H1 (cell line): Measurements from ENCODE around the gene SYNDIG1. TPM values are rescaled to one million over a fixed set of nuclear protein-coding genes. Genes with fewer than 3 reads are reported as not detected.
A peak's percentile ranks its signal among the peaks of the same experiment; 100 is the strongest.

Experiments
- CTCF ChIA-PET: fragments of 300-600 bp; sonication (Branson Sonifier 250); formaldehyde crosslinking; loops from one replicate; lab custom pipeline; 2021; ENCODE audit not compliant: partially characterized antibody; lab: Charles Lee
- POLR2A ChIA-PET: fragments of 300-600 bp; sonication (Branson Sonifier 250); formaldehyde crosslinking; loops from one replicate; lab custom pipeline; 2021; ENCODE audit warnings: inconsistent platforms; ENCODE audit not compliant: partially characterized antibody; lab: Charles Lee
- DNase-seq, 2 experiments: peaks; one replicate each; pipeline versions ENCODE4 v3.0.0 to v3.0.0-alpha.2; 2010 to 2022; ENCODE audit warnings: low spot score in 2 of 2, low read depth in 1 of 2, mixed read lengths in 1 of 2
- FAIRE-seq: peaks from 2 replicates; lab custom pipeline; 2011; peaks lifted over from hg19 to GRCh38; lab: Jason Lieb, UNC
- H2AFZ ChIP-seq: 2 replicates; pipeline ENCODE4 v1.8.1; 2012; ENCODE audit warnings: low read length, inconsistent platforms
- H2AK5ac ChIP-seq: 2 replicates; pipeline ENCODE4 v1.6.1; 2013; ENCODE audit warnings: low read depth, low read length
- H2BK120ac ChIP-seq: replicated peaks from 2 replicates; pipeline ENCODE3; 2013; ENCODE audit warnings: low read depth, low read length, inconsistent platforms
- H2BK12ac ChIP-seq: 2 replicates; pipeline ENCODE4 v1.6.1; 2013; ENCODE audit warnings: low read depth, low read length
- H2BK15ac ChIP-seq: 2 replicates; pipeline ENCODE4 v1.6.1; 2013; ENCODE audit warnings: low read length
- H2BK20ac ChIP-seq: 2 replicates; pipeline ENCODE4 v1.6.1; 2013; ENCODE audit warnings: low read length
- H2BK5ac ChIP-seq: 2 replicates; pipeline ENCODE4 v1.6.1; 2013; ENCODE audit warnings: low read depth, low read length
- H3K14ac ChIP-seq: 2 replicates; pipeline ENCODE4 v1.6.1; 2013; ENCODE audit warnings: inconsistent platforms; ENCODE audit not compliant: insufficient read length
- H3K18ac ChIP-seq: 2 replicates; pipeline ENCODE4 v1.6.1; 2013; ENCODE audit warnings: low read length; ENCODE audit errors: extremely low read depth
- H3K23ac ChIP-seq: 2 replicates; pipeline ENCODE4 v1.6.1; 2013; ENCODE audit warnings: inconsistent platforms; ENCODE audit not compliant: insufficient read length
- H3K23me2 ChIP-seq: 2 replicates; pipeline ENCODE4 v1.6.1; 2013; ENCODE audit warnings: low read depth, low read length
- H3K27ac ChIP-seq: 2 replicates; pipeline ENCODE4 v1.6.1; 2011; ENCODE audit warnings: low read depth, low read length, inconsistent platforms
- H3K27me3 ChIP-seq, 4 experiments: replicated peaks in 1 of 4; 1 replicate in 1 of 4; 2 replicates in 3 of 4; pipeline versions ENCODE4 v1.6.1 to v1.8.1; 2011 to 2013; ENCODE audit warnings: low read length in 3 of 4, mild to moderate bottlenecking in 3 of 4, inconsistent platforms in 2 of 4, mixed read lengths in 2 of 4, moderate library complexity in 1 of 4; ENCODE audit not compliant: control insufficient read depth in 3 of 4, insufficient read depth in 3 of 4; ENCODE audit errors: extremely low read depth in 1 of 4
- H3K36me3 ChIP-seq, 4 experiments: 2 replicates each; pipeline versions ENCODE4 v1.6.1 to v1.8.1; 2011 to 2013; ENCODE audit warnings: mild to moderate bottlenecking in 4 of 4, low read length in 3 of 4, moderate library complexity in 2 of 4, control low read depth in 1 of 4, inconsistent platforms in 1 of 4; ENCODE audit not compliant: insufficient read depth in 4 of 4, control insufficient read depth in 2 of 4
- H3K4ac ChIP-seq: replicated peaks from 2 replicates; pipeline ENCODE3; 2013; ENCODE audit warnings: low read length, low read depth, mixed read lengths, inconsistent platforms; ENCODE audit not compliant: insufficient read length
- H3K4me1 ChIP-seq, 4 experiments: replicated peaks in 1 of 4; 1 replicate in 1 of 4; 2 replicates in 3 of 4; pipeline versions ENCODE4 v1.6.1 to v1.8.1; 2011 to 2013; ENCODE audit warnings: low read length in 3 of 4, inconsistent platforms in 2 of 4, mixed read lengths in 1 of 4; ENCODE audit not compliant: insufficient read depth in 4 of 4, control insufficient read depth in 3 of 4
- H3K4me2 ChIP-seq, 2 experiments: 2 replicates each; pipeline versions ENCODE4 v1.6.1 to v1.8.1; 2011 to 2013; ENCODE audit warnings: low read depth in 2 of 2, low read length in 2 of 2, control low read depth in 1 of 2, inconsistent platforms in 1 of 2, mild to moderate bottlenecking in 1 of 2; ENCODE audit not compliant: insufficient read depth in 1 of 2
- H3K4me3 ChIP-seq, 4 experiments: fragments of 200-600, 300-600 bp in 1 of 4; sonication (generic), shearing (Covaris generic), sonication (Bioruptor Twin) in 1 of 4; 2 replicates each; pipeline versions ENCODE4 v1.5.1 to v1.8.1; 2011 to 2016; ENCODE audit warnings: low read length in 4 of 4, low read depth in 3 of 4, control low read depth in 2 of 4, inconsistent platforms in 2 of 4, mild to moderate bottlenecking in 2 of 4, mixed read lengths in 1 of 4, moderate library complexity in 1 of 4; ENCODE audit not compliant: insufficient read depth in 2 of 4; ENCODE audit errors: extremely low read depth in 1 of 4
- H3K56ac ChIP-seq: replicated peaks from 2 replicates; pipeline ENCODE3; 2013; ENCODE audit warnings: low read depth, mild to moderate bottlenecking, mixed read lengths, low read length, inconsistent platforms; ENCODE audit not compliant: insufficient read length
- H3K79me1 ChIP-seq: 2 replicates; pipeline ENCODE4 v1.6.1; 2013; ENCODE audit warnings: low read depth, low read length, control low read depth
- H3K79me2 ChIP-seq, 2 experiments: 2 replicates each; pipeline versions ENCODE4 v1.6.1 to v1.8.1; 2012 to 2013; ENCODE audit warnings: low read length in 2 of 2, mild to moderate bottlenecking in 2 of 2, inconsistent platforms in 1 of 2; ENCODE audit not compliant: insufficient read depth in 2 of 2, control insufficient read depth in 1 of 2
- H3K9ac ChIP-seq, 4 experiments: replicated peaks in 1 of 4; 1 replicate in 1 of 4; 2 replicates in 3 of 4; pipeline versions ENCODE4 v1.6.1 to v1.8.1; 2011 to 2013; ENCODE audit warnings: low read depth in 3 of 4, low read length in 3 of 4, control low read depth in 2 of 4, mild to moderate bottlenecking in 2 of 4, moderate library complexity in 2 of 4, inconsistent platforms in 1 of 4; ENCODE audit errors: extremely low read depth in 1 of 4
- H3K9me3 ChIP-seq, 2 experiments: 2 replicates each; pipeline versions ENCODE4 v1.6.1 to v1.8.1; 2012 to 2013; ENCODE audit warnings: mild to moderate bottlenecking in 2 of 2, moderate library complexity in 2 of 2, control low read depth in 1 of 2, inconsistent platforms in 1 of 2, low read depth in 1 of 2, low read length in 1 of 2, mixed read lengths in 1 of 2; ENCODE audit not compliant: insufficient read depth in 2 of 2
- H4K20me1 ChIP-seq, 2 experiments: replicated peaks in 1 of 2; 2 replicates each; pipeline versions ENCODE3 to v1.8.1; 2011 to 2013; ENCODE audit warnings: inconsistent platforms in 2 of 2, low read length in 2 of 2, mild to moderate bottlenecking in 1 of 2; ENCODE audit not compliant: insufficient read depth in 2 of 2, control insufficient read depth in 1 of 2
- H4K5ac ChIP-seq: 2 replicates; pipeline ENCODE4 v1.6.1; 2013; ENCODE audit warnings: low read length, low read depth, mixed read lengths, inconsistent platforms; ENCODE audit not compliant: insufficient read length
- H4K8ac ChIP-seq: 2 replicates; pipeline ENCODE4 v1.8.0; 2013; ENCODE audit warnings: mild to moderate bottlenecking, moderate library complexity, low read length, inconsistent platforms; ENCODE audit not compliant: insufficient read depth; ENCODE audit errors: extremely low read depth
- H4K91ac ChIP-seq: replicated peaks from 2 replicates; pipeline ENCODE3; 2013; ENCODE audit warnings: low read length, mixed read lengths, inconsistent platforms; ENCODE audit not compliant: insufficient read length
- NANOG ChIP-seq: IDR thresholded peaks from 2 replicates; pipeline ENCODE4 v1.6.1; 2011; ENCODE audit warnings: low read length, low read depth, mild to moderate bottlenecking, inconsistent platforms; ENCODE audit not compliant: insufficient read depth, poor library complexity, severe bottlenecking
- POU5F1 ChIP-seq: IDR thresholded peaks from 2 replicates; pipeline ENCODE4 v1.6.1; 2011; ENCODE audit warnings: low read depth, mild to moderate bottlenecking, low read length, moderate library complexity
- TEAD4 ChIP-seq: IDR thresholded peaks from 2 replicates; pipeline ENCODE4 v1.6.1; 2012; ENCODE audit warnings: low read depth, low read length, inconsistent platforms, mixed read lengths
- WGBS, 2 experiments: shearing (Covaris generic) in 1 of 2; methylation state at CpG; one replicate each; pipeline versions ENCODE4 v1.1.6 to v1.1.7; 2013 to 2015; ENCODE audit warnings: low lambda C conversion rate in 2 of 2, mixed read lengths in 2 of 2, inconsistent platforms in 1 of 2, low coverage in 1 of 2, missing lambda C conversion rate in 1 of 2; ENCODE audit not compliant: insufficient replicate concordance in 2 of 2, insufficient coverage in 1 of 2, insufficient read length in 1 of 2; ENCODE audit errors: extremely low coverage in 1 of 2, missing lambda C conversion rate in 1 of 2; 5-methylcytosine and 5-hydroxymethylcytosine counted together
- polyA plus RNA-seq, 7 experiments: library from polyadenylated mRNA; depleted of rRNA in 3 of 7; stranded (reverse) in 5 of 7; unstranded in 2 of 7; fragments of >200 nt in 5 of 7; fragments of 200-250 nt in 2 of 7; gene quantifications; 1 replicate in 5 of 7; 2 replicates in 1 of 7; 4 replicates in 1 of 7; pipeline versions ENCODE4 v1.2.1 to v1.2.3, GENCODE V29; 2011 to 2013; ENCODE audit warnings: missing spikeins in 2 of 7, mixed read lengths in 2 of 7
- total RNA-seq: library from RNA; stranded (reverse); fragmentation: NEBNext Ultra II Directional; extraction: Animal tissue kit (Norgen Biotek cat#: 25700); gene quantifications from 2 replicates; pipeline ENCODE4 v1.2.1, GENCODE V29; 2021

The SYNDIG1 gene
- total and polyA plus RNA-seq, 2 of the 8 experiments (the other 6 are each of a cell fraction or from before 2014, with no cell fraction given), result 6.5 to 7.8 TPM

DNA sequence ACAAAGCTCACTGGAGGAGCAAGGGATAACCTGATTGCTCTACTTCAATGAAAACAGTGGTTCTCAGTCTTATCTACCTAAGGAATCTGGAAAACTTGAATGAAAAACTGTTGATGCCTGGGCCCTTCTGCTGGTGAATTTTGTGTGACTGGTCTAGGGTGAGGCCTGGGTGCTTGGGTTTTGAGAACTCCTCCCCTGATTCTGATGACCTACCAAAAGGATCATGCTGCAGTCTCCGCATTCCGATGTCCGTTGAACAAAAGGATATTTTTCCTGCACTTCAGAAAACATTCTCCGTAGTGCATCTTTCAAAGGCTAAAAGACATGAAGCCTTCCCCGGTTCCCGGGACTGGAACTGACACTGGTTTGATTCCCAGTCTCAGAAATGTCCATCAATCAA lies 157.9 kb downstream of the SYNDIG1 start:
- no peak overlapping the region for H4K8ac ChIP-seq
- H3K23me2 ChIP-seq, result no peaks in the 10 kb centered on the region
- H2BK15ac ChIP-seq, result no peak overlapping the region
- POLR2A ChIA-PET, result no interaction called here
- FAIRE-seq (no peak), DNase-seq (peak in 1 of 2 experiments; percentile 13)
- no peak overlapping the region for H2AK5ac ChIP-seq
- no peak overlapping the region for H3K4me3 ChIP-seq
- no peak overlapping the region for H2BK12ac ChIP-seq
- no peaks in the 10 kb centered on the region for H3K27me3 ChIP-seq
- H3K27ac ChIP-seq, result no peak overlapping the region
- no peak overlapping the region for H2BK5ac ChIP-seq
- no peak overlapping the region for H3K4ac ChIP-seq
- no peak overlapping the region for H2AFZ ChIP-seq
- no peak overlapping the region for H3K23ac ChIP-seq
- no peak overlapping the region for H3K4me2 ChIP-seq
- H3K36me3 ChIP-seq, result no peaks in the 10 kb centered on the region
- no peaks in the 10 kb centered on the region for H3K4me1 ChIP-seq
- H3K9ac ChIP-seq, result no peak overlapping the region
- WGBS, 2 experiments, result 95% methylated on average over 6 of the region's 6 CpGs; no CpG with 5 or more reads in 1 of the 2 experiments
- no peak overlapping the region for H2BK120ac ChIP-seq
- no peaks in the 10 kb centered on the region for H3K79me1 ChIP-seq
- no peak overlapping the region for H3K14ac ChIP-seq
- peaks cover 0 to 4% of the 10 kb centered on the region in 2 experiments; a peak in 1 of 4 replicates for H3K9me3 ChIP-seq
- no peak overlapping the region for H4K91ac ChIP-seq
- H3K18ac ChIP-seq, result no peak overlapping the region
- CTCF ChIA-PET, result no interaction called here
- no peak overlapping the region for H4K5ac ChIP-seq
- no peak overlapping the region for H3K56ac ChIP-seq
- no peak overlapping the region for H2BK20ac ChIP-seq
- no peaks in the 10 kb centered on the region for H4K20me1 ChIP-seq
- no peaks in the 10 kb centered on the region for H3K79me2 ChIP-seq
- TF ChIP-seq POU5F1 (no peak), TEAD4 (no peak), NANOG (no peak)
